Measurements from ENCODE around the gene HIPK1. TPM values are rescaled to one million over a fixed set of nuclear protein-coding genes. Genes with fewer than 3 reads are reported as not detected.

HIPK1 gene
- total RNA-seq, 6 experiments from 2014 or later: 34.6 to 49.1 (median 38.7) TPM

DNA sequence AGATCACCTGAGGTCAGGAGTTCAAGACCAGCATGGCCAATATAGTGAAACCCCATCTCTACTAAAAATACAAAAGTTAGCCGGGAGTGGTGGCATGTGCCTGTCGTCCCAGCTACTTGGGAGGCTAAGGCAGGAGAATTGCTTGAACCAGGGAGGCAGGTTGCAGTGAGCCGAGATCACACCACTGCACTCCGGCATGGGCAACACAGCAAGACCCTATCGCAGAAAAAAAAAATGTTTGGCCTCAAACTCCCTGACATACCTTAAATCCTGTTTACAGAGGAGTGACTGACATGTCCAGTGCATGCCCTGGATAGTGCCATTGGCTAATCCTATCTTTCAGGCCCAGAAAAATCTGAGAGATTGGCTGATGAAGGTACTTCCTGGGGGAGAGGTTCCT is 12.2 kb upstream of the HIPK1 start:
- no peaks in the 10 kb centered on the region; the same call in 1 of the 2 replicates for H3K36me3 Mint-ChIP-seq (ENCODE audit: low read depth)
- TF ChIP-seq, protein P1, sequence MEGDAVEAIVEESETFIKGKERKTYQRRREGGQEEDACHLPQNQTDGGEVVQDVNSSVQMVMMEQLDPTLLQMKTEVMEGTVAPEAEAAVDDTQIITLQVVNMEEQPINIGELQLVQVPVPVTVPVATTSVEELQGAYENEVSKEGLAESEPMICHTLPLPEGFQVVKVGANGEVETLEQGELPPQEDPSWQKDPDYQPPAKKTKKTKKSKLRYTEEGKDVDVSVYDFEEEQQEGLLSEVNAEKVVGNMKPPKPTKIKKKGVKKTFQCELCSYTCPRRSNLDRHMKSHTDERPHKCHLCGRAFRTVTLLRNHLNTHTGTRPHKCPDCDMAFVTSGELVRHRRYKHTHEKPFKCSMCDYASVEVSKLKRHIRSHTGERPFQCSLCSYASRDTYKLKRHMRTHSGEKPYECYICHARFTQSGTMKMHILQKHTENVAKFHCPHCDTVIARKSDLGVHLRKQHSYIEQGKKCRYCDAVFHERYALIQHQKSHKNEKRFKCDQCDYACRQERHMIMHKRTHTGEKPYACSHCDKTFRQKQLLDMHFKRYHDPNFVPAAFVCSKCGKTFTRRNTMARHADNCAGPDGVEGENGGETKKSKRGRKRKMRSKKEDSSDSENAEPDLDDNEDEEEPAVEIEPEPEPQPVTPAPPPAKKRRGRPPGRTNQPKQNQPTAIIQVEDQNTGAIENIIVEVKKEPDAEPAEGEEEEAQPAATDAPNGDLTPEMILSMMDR (IDR thresholded peaks at IDR 0.05): no peak
- H3K4me3 Mint-ChIP-seq: no peak overlapping the region
- no peak for DNase-seq
- H3K9me3 Mint-ChIP-seq: no peaks in the 10 kb centered on the region
- peaks cover 2% of the 10 kb centered on the region for H3K27me3 Mint-ChIP-seq (ENCODE audit: insufficient read depth)
- peaks cover 27% of the 10 kb centered on the region for H3K4me1 Mint-ChIP-seq (ENCODE audit: low read depth)
- no peak overlapping the region for H3K27ac Mint-ChIP-seq

DNA sequence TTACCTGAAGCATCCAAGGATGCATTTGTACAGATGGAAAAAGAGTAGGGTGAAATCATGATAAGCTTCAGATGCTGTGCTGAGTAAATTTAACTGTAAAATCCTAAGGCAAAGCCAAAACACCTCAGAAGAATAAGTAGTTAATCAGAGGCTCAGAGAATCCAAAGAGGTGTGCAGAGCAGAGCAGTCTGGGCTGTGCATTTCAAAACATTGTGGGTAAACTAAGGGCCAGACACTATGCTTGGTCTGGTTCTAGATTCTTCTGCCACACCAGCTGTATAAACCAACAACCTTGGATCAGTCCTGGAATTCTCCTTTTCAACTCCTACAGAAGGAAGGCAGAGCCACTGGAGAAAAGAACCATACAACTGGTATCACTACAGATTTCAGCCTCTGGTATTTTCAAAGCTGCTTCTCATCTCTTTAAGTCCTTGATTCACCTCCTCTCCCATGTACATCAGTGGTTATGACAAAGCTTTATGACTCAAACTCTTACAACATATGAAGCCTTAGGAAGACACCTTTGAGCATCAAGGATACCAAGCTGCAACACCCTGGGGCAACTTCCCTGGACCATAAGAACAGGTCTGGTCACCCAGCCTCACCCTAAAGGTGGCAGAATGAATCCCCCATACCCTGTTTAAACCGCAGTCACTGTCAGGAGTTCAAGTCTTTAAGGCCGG is 11.6 kb upstream of the HIPK1 start:
- TF ChIP-seq, protein P1 (IDR thresholded peaks at IDR 0.05): no peak
- Mint-ChIP-seq H3K4me3 (no peak overlapping the region), H3K27me3 (ENCODE audit: insufficient read depth) (peaks cover 4% of the 10 kb centered on the region), H3K9me3 (no peaks in the 10 kb centered on the region), H3K4me1 (ENCODE audit: low read depth) (peaks cover 25% of the 10 kb centered on the region), H3K36me3 (ENCODE audit: low read depth) (no peaks in the 10 kb centered on the region; the same call in 1 of the 2 replicates), H3K27ac (no peak overlapping the region)
- DNase-seq: peak; percentile 58

DNA sequence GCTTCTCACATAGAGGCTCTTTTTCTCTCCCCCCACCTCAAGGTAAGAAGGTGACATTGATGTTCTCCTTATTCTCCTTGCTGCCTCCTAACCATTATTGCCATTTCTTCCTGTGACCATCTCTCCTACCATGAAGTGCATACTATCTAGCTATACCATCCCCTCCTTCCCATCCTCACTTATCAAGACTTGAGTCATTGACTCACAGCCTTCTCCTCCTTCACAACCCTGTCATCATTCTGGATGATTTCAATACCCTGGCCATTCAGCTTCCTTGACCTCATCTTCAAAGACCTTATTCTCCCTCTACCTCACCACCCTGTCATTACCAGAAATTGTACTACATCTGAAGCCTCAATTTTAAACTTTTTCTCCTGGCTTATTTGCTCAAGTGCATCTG is 10.9 kb upstream of the HIPK1 start:
- TF ChIP-seq, protein P1 (IDR thresholded peaks at IDR 0.05): no peak
- no peak overlapping the region for H3K4me3 Mint-ChIP-seq
- no peak for DNase-seq
- no peaks in the 10 kb centered on the region for H3K9me3 Mint-ChIP-seq
- H3K27me3 Mint-ChIP-seq (ENCODE audit: insufficient read depth): peaks cover 8% of the 10 kb centered on the region
- H3K36me3 Mint-ChIP-seq (ENCODE audit: low read depth): no peaks in the 10 kb centered on the region; the same call in 1 of the 2 replicates
- peaks cover 18% of the 10 kb centered on the region for H3K4me1 Mint-ChIP-seq (ENCODE audit: low read depth)
- H3K27ac Mint-ChIP-seq: no peak overlapping the region

DNA sequence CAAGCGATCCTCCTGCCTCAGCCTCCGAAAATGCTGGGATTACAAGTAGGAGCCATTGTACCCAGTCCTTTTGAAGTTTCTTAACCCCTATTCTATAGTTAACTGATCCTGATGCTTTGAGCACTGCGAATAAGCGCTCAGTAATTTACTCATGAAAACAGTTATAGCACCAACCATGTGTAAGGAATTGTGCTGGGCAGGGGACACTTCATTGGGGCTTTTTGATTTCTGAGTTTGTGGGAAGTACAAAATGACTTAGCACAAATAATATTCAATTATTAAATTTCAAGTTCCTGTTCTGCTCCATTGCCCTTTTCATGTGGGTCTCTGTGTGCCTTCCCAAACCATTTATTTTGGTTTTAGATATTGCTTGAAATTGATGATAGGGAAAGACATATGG is 6.2 kb upstream of the HIPK1 start:
- Mint-ChIP-seq H3K27ac (no peak overlapping the region), H3K9me3 (no peaks in the 10 kb centered on the region), H3K4me1 (ENCODE audit: low read depth) (peaks cover 10% of the 10 kb centered on the region), H3K4me3 (no peak overlapping the region), H3K27me3 (ENCODE audit: insufficient read depth) (peaks cover 13% of the 10 kb centered on the region; the same call in 1 of the 2 replicates), H3K36me3 (ENCODE audit: low read depth) (no peaks in the 10 kb centered on the region)
- TF ChIP-seq, protein P1 (IDR thresholded peaks at IDR 0.05): no peak
- no peak for DNase-seq

DNA sequence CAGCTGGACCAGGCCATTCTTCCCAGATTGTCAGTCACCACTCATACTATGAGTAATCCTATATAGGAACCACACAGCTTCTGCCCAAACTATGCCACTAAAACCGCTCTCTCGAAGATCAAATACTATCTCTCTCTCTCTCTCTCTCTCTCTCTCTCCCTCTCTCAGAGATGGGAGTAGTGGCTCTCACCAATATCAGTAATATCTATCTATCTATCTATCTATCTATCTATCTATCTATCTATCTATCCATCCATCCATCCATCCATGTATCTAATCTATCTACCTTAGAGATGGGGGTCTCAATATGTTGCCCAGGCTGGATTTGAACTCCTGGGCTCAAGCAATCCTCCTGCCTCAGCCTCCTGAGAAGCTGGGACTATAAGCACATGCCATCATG is 4.7 kb upstream of the HIPK1 start:
- Mint-ChIP-seq H3K9me3 (no peaks in the 10 kb centered on the region), H3K27me3 (ENCODE audit: insufficient read depth) (peaks cover 15% of the 10 kb centered on the region), H3K27ac (no peak overlapping the region), H3K4me3 (no peak overlapping the region), H3K36me3 (ENCODE audit: low read depth) (no peaks in the 10 kb centered on the region), H3K4me1 (ENCODE audit: low read depth) (peaks cover 15% of the 10 kb centered on the region)
- DNase-seq: no peak
- TF ChIP-seq, protein P1 (IDR thresholded peaks at IDR 0.05): no peak
